K562 (cell line): ENCODE data around the gene TRMU.

Source experiments
- LARP7 ChIP-seq: fragments of 450-650 bp; IDR thresholded peaks from 2 replicates; pipeline ENCODE4 v1.6.1; 2016
- TF ChIP-seq, protein P1 (sequence below), 3 experiments: IDR thresholded peaks in 2 of 3; conservative IDR thresholded peaks in 1 of 3; 2 replicates each; pipeline ENCODE4 v1.5.1; 2011 to 2012; ENCODE audit warnings: low read length in 3 of 3, mild to moderate bottlenecking in 3 of 3, control low read depth in 2 of 3, improper control_type of control experiment in 1 of 3, inconsistent platforms in 1 of 3, low read depth in 1 of 3, mixed read lengths in 1 of 3, moderate library complexity in 1 of 3; ENCODE audit not compliant: insufficient read depth in 2 of 3

DNA sequence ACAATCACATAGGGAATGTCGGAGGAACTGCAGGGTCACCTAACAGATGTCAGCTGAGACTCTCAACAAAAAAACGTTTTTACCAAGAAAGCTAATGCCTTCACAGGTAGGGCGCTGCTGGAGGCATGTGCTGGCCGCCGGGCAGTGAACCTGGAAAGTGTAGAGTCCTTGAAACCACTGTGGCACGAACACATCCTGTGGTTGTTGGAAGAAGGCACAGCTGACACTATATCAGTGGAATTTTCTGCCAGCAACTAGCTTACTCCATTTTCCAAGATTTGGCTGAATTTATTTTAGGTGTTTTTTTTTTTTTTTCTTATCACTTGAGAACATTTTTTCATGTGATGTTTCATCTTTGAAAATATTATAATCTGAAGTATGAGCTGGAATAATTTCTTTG is 14.2 kb downstream of the TRMU start:
- TF ChIP-seq, protein P1, sequence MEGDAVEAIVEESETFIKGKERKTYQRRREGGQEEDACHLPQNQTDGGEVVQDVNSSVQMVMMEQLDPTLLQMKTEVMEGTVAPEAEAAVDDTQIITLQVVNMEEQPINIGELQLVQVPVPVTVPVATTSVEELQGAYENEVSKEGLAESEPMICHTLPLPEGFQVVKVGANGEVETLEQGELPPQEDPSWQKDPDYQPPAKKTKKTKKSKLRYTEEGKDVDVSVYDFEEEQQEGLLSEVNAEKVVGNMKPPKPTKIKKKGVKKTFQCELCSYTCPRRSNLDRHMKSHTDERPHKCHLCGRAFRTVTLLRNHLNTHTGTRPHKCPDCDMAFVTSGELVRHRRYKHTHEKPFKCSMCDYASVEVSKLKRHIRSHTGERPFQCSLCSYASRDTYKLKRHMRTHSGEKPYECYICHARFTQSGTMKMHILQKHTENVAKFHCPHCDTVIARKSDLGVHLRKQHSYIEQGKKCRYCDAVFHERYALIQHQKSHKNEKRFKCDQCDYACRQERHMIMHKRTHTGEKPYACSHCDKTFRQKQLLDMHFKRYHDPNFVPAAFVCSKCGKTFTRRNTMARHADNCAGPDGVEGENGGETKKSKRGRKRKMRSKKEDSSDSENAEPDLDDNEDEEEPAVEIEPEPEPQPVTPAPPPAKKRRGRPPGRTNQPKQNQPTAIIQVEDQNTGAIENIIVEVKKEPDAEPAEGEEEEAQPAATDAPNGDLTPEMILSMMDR (IDR thresholded peaks at IDR 0.05 in 2 of 3, conservative IDR thresholded peaks at IDR 0.05 in 1 of 3; ENCODE audit: insufficient read depth in 2 of 3, low read depth in 1 of 3, low read length in 3 of 3): no peak
- no peak for TF ChIP-seq LARP7
